Effector CD4-positive, alpha-beta T cell (primary cell): ENCODE results near the gene ULK4.

Source experiments
- DNase-seq: peaks from one replicate; pipeline ENCODE4 v3.0.0-alpha.2; 2020

Gene ULK4

DNA sequence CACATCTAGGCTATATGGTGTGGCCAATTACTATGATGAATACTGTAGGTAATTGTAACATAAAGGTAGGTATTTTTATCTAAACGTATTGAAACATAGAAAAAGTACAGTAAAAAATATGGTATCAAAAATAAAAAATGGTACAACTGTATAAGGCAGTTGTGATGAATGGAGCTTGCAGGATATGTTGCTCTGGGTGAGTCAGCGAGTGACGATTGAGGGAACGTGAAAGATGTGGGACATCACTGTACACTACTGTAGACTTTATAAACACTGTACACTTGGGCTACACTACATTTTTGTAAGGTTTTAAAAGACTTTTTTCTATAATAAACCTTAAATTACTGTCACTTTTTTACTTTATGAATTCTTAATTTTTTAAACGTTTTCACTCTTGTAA is 752.3 kb downstream of the ULK4 start:
- no peak for DNase-seq

DNA sequence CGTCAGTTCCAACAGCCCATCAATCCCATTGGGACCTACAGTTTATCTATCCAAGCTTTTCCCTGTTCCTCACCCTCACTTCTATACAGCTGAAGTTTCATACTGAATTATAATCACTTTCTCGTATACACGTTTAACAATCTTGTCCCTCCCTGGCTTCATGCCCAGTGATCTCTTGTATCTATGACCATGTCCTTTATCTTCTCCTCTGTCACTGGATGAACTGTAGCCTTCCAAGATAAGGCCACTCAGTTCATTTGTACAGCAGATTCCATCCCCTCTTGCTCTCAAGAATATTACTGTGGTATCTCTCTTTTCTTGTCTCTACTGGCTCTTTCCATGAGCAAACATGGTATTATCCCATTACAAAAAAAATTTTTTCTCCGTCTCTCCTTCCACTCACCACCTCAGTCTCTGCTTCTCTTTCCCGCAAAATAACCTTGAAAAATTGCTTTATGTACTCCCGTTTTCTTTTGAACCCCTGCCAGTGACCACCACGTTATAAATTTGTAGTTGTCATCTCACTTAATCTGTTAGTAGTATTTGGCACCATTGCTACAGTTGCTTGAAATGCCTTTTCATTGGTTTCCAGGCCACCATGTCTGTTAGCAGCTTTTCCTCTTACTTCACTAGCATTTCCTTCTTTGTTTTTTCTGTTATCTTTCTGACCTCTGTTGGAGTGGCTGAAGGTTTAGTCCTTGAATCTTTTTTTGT is 753.2 kb downstream of the ULK4 start:
- DNase-seq: no peak

DNA sequence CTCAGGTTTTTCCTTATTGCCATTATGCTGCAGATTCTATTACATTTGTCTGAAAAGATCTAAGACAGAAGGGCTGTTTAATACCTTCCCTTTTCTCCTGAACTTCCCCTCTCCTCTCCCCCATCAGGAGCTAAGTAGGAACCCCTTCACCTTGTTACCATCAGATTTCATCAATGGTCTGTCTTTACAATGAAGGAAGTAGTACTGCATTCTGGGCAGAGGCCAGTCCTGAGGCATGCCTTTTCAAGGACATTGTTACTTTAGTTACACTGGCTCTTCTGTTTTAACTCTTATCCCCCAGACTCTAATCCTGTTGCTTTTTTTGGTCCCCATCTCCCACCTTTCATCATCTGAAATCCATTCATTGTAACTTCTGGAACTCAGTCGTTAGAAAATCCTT is 754.5 kb downstream of the ULK4 start:
- no peak for DNase-seq

DNA sequence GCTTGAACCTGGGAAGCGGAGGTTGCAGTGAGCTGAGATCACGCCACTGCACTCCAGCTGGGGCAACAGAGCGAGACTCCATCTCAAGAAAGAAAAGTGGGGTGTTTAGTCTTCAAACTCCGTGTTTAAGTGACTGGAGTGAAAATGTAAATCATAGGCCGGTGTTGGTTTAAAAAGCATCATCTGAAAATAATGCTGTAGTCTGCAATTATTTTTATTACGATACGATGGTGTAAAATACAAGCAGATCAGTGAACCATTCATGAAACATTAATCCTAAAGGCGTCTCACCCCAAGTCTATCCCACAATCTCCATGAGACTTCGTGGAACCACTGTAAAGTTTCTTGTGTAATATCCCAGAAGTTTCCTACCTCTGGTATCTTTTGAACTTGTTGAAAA is 756.3 kb downstream of the ULK4 start:
- no peak for DNase-seq

DNA sequence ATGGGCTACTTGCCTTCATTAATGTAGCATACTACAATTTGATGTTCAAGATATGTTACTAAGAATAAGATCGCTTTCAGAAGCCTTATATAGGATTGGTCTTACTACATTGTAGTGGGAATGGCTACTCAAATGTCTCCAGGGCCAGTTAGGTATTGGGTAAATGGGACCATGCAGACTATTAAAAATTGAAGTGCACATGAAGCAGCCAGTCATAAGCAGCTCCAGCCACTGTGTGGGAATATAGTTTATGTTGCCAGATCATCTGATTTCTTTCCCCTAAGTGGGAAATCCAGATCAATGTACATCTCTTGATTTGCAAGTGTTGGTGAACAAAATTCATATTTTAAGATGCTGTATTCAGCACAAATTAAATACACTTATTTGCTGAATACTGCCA is 757.5 kb downstream of the ULK4 start:
- DNase-seq: no peak

DNA sequence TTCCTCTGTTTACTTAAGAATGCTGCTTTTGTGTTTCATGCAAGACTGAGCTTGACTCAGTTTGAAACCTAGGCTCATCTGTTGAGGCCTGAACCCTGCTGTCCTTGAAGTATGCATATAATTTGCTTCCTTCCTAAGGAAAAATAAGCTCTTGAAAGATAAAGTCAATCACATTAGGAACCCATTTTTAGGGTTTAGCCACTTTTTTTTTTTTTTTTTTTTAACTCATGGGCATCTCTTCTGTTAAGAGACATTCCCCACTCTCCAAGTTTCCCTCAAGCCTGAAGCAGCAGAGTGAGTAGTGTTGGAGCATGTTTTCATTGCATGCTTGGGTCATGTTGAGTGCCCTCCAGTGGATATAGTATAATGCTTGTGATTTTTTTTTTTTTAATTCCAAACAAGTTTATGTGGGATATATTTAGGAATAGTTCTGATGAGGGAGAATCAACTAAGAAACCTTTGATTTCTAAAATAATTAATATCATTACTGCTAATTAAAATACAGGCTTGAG is 759.0 kb downstream of the ULK4 start:
- DNase-seq: no peak

DNA sequence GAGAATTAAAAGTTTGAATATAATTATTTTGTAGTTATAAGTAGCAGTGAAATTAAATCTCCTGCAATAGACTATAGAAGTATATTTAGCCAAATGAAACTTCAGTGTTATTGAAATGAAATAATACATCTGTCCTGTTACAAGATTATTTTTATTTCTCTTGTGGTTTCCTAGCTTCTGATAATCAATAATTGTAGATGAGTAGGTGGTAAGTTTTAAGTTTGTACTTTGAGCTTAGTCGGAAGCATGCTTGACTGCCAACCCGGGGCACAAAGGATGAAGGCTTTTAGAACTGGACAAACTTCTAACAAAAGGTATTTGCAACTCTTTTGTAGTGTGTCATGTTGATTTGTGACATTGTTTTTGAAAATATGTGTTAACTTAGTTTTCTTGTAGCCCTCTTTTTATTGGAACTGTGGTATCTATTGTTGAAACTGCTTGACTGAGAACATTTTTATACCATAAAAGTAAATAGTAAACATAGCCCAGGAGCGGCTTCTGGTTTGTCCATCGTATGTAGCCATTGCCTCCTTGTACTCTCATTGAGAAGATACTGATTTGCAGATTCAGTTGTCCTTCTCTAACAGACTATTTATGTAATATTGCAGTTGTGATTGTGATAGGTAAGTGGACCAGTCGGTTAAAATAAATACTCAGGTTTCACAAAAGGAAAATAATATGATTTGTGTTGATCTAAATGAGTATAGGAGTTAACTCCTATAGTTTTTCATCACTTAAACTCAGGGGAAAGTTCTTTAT is 759.6 kb downstream of the ULK4 start:
- no peak for DNase-seq

DNA sequence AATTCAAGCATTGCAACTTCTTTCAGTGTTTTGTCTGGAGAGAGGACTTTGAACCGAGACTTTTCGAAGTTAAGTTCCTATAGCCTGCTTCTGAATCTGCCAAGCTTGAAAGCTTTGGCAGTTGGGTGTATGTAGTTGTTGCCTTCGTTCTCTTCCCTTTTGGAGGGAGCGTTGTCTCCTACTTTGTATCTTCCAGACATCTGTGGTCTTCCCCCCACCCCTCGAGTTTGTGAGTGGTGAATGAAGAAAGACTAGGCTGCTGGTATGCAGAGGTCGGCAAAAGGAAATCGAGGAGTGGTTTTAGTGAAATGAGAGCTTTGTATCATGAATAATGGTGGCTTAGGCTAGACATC is 761.3 kb downstream of the ULK4 start:
- peak; percentile 12 for DNase-seq

DNA sequence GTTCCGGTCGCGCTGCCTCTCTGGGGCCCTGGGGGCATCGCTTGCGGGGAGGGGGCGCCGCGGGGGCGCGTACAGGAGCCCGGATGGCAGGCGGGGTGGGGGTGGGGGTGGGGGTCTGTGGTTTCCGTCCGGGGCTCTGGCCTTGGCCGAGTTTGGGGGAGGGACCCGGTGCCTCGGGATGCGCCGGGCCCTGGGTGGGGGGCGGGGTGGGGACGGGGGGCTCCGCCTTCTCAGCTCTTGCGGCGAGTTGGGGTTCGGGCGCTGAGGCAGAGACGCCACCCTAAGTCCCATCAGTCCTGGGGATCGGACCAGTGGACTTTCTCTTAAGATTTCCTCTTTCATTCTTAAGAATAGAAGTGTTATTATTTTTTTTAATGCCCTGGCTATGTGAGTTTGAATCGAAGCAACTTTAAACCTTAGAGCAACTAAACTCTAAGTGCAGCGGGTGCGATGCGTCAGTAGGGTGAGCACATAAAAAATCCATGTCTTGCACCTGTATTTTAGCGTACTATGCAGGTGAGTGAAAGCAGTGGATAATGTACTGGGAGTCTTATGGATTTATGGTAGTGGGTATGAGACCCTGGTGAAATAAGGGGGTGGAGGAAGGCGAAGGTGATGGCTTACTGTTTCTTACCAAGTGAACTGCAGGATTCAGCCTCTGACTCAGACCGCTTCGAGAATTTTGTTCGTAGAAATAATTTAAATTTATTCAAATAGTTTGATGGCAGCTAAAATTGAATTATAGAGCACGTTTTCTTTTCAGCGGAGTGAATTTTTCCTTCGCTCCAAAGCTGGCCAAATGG is 761.8 kb downstream of the ULK4 start:
- peak; percentile 2 for DNase-seq

DNA sequence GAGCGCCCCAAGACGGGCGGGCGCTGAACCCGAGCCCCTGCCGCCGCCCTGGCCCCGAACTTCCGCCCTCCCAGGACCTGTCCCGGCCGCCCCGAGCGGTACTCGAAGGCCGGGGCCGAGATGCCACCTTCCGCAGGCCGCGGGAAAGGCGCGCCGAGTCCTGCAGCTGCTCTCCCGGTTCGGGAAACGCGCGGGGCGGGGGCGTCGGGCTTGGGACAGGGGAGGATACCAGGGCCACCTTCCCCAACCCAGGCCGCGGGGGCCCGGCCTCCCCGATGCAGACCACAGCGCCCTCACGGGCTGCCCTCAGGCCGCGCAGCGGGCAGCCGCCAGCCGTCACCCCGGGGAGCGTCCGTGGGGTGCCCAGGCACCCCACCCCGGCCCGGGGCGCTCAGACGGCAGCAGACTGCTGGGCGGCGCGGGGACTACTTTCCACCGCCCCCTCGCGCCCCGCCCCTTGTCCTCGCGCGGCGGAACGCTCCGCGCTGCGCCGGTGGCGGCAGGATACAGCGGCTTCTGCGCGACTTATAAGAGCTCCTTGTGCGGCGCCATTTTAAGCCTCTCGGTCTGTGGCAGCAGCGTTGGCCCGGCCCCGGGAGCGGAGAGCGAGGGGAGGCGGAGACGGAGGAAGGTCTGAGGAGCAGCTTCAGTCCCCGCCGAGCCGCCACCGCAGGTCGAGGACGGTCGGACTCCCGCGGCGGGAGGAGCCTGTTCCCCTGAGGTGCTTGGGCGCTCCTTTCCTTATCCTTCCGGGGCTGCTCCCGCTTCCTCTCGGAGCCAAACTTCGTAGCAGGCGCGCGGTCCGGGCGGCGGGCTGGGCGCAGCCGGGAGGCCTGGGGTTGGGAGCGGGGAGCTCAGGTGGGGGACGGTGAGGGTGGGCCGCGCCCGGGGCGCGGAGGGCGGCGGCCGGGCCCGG is 762.7 kb downstream of the ULK4 start, which contains the start of gene CTNNB1:
Gene CTNNB1 (plus strand): TSS at position 556 of the 916 bp plus-strand sequence. CDS start 24,564 bp downstream, outside the sequence.
- peak; percentile 89 for DNase-seq

DNA sequence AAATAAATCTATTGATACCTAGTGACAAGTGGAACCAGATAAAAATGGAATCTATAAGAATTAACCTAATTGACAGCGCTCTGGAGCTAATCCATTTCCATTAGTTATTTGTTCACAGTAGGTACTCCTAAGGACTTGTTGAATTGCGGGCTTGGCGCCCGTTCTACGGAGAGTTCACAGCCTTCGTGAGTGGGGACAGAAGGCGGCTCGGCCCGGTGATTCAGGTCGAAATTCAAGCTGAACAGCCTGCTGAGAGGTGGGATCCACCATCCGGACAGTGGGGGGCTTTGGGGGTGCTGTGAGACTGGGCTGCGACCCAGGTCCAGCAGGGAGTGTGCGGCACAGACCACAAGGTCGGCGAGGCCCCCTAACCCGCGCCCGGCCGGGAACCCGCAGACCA is 763.4 kb downstream of the ULK4 start:
- no peak for DNase-seq

DNA sequence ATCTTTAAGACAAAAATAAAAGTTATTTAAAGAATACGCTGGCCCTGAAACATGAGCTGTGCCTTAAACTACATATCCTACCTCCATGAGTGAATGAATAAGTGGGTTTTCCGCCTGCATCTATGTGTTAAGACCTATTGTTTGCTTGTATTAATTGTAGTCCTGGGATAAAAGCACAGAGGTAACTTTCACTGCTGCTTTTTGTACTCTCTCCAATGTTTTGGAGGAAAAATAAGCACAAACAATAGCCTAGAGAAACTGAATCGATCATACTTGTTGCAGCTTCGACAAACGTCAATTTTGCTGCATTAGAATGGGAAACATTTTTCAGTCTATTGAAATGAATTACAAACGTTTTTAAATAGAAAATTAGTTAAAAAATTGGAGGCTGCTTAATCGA is 763.9 kb downstream of the ULK4 start:
- DNase-seq: no peak
